ENCODE data around the gene LHPP. TPM values are rescaled to one million over a fixed set of nuclear protein-coding genes. Genes with fewer than 3 reads are reported as not detected.

LHPP gene
- total RNA-seq, 1 donor from 2014 or later = 24.5 TPM

GRCh38 chr10:124543971-124544370, 82.3 kb downstream of the LHPP start:
- no peak overlapping the region for H3K4me3 Mint-ChIP-seq
- no peaks in the 10 kb centered on the region for H3K9me3 Mint-ChIP-seq
- H3K9ac ChIP-seq = no peak overlapping the region
- H3K4me2 ChIP-seq = no peak overlapping the region
- H3K27ac ChIP-seq = no peak overlapping the region
- H3K9me3 ChIP-seq (ENCODE audit: low read depth) = no peaks in the 10 kb centered on the region
- H3K27ac Mint-ChIP-seq = no peak overlapping the region
- H3K4me1 ChIP-seq = no peaks in the 10 kb centered on the region
- no peaks in the 10 kb centered on the region for H3K36me3 ChIP-seq
- TF ChIP-seq CTCF (IDR thresholded peaks at IDR 0.05) (no peak), EZH2phosphoT487 (IDR thresholded peaks at IDR 0.05) (no peak), EZH2 (IDR thresholded peaks at IDR 0.05) (no peak)
- H3K27me3 Mint-ChIP-seq (ENCODE audit: insufficient read depth, low read depth) = peaks cover 3% of the 10 kb centered on the region
- peaks cover 14% of the 10 kb centered on the region for H3K4me1 Mint-ChIP-seq
- H3F3A ChIP-seq (ENCODE audit: low read depth) = no peaks in the 10 kb centered on the region
- H3K79me2 ChIP-seq (ENCODE audit: low read depth) = no peaks in the 10 kb centered on the region
- no peaks in the 10 kb centered on the region for H3K36me3 Mint-ChIP-seq
- H2AFZ ChIP-seq (replicated peaks) = no peak overlapping the region
- H3K27me3 ChIP-seq = no peaks in the 10 kb centered on the region
- no peaks in the 10 kb centered on the region for H4K20me1 ChIP-seq (ENCODE audit: low read depth)
- no peak for DNase-seq (ENCODE audit: low spot score)
- no peak overlapping the region for H3K4me3 ChIP-seq

DNA sequence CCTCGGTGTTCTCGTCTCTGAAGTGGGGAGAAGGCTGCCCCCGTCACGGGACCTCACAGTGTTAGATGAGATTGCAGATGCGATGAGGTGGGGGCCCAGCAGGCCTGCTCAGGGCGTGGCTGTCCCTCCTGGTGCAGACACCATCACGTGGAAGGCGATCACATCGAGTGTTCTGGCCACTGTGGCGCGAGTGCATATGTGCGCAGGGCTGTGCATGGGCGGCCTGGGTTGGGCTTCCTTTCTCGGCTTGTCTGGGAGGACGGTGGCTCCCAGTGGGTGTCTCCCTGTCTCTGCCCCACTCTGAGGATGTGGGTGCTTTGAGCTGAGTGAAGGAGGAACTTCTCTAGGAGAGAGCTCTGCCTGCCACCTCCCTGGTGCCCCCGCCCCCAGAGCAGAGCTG, 83.1 kb downstream of the LHPP start:
- no peaks in the 10 kb centered on the region for H3K36me3 ChIP-seq
- H3K27me3 ChIP-seq = no peaks in the 10 kb centered on the region
- H3K4me3 ChIP-seq = no peak overlapping the region
- Mint-ChIP-seq H3K9me3 (no peaks in the 10 kb centered on the region), H3K27ac (no peak overlapping the region), H3K36me3 (no peaks in the 10 kb centered on the region), H3K4me1 (peaks cover 14% of the 10 kb centered on the region), H3K27me3 (ENCODE audit: insufficient read depth, low read depth) (peaks cover 3% of the 10 kb centered on the region), H3K4me3 (no peak overlapping the region)
- H3K9ac ChIP-seq = no peak overlapping the region
- H3K9me3 ChIP-seq (ENCODE audit: low read depth) = no peaks in the 10 kb centered on the region
- no peak overlapping the region for H3K4me2 ChIP-seq
- no peaks in the 10 kb centered on the region for H4K20me1 ChIP-seq (ENCODE audit: low read depth)
- TF ChIP-seq CTCF (IDR thresholded peaks at IDR 0.05) (no peak), EZH2phosphoT487 (IDR thresholded peaks at IDR 0.05) (no peak), EZH2 (IDR thresholded peaks at IDR 0.05) (no peak)
- H2AFZ ChIP-seq (replicated peaks) = no peak overlapping the region
- H3K79me2 ChIP-seq (ENCODE audit: low read depth) = no peaks in the 10 kb centered on the region
- no peak overlapping the region for H3K27ac ChIP-seq
- H3F3A ChIP-seq (ENCODE audit: low read depth) = no peaks in the 10 kb centered on the region
- no peaks in the 10 kb centered on the region for H3K4me1 ChIP-seq
- DNase-seq (ENCODE audit: low spot score) = no peak

DNA sequence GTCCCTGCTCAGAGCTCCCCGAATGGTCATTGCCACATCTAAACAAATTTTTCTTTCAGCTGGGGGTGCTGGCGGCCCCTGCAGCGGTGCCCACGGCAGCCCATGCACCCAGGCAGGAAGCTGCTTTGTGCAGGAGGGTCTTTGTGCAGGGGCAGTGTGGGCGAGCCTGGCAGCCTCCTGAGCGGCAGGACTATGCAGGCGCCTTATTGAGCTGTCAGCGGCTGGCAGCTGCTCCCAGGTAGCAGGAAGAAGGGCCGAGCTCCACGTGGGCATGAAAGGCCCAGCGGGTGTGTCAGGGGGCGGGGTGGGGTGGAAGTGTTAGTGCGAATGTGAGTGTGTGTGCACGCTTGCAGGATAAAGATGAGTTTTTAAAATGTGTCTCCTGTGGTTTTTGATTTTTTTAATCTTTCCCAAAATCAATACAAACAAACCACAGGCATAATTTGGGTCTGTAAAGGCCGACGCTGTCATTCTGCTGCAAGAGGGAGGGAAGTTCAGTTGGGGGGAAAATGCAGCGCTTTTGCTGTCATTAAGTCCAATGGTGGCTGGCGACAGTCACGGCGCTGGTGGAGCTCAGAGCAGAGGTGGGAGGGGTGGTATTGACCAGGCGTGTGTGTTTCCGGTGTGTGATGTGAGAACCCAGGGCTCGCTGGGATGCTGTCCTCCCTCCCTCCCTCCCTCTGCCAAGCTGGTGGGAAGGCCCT, 83.9 kb downstream of the LHPP start:
- peaks cover 3% of the 10 kb centered on the region for H3K27me3 Mint-ChIP-seq (ENCODE audit: insufficient read depth, low read depth)
- no peaks in the 10 kb centered on the region for H3K27me3 ChIP-seq
- DNase-seq (ENCODE audit: low spot score) = no peak
- H3K27ac Mint-ChIP-seq = peak overlapping the region; percentile 74
- peaks cover 16% of the 10 kb centered on the region for H3K4me1 Mint-ChIP-seq
- H3K4me3 ChIP-seq = no peak overlapping the region
- no peak overlapping the region for H3K9ac ChIP-seq
- no peaks in the 10 kb centered on the region for H3F3A ChIP-seq (ENCODE audit: low read depth)
- no peak overlapping the region for H3K4me3 Mint-ChIP-seq
- no peaks in the 10 kb centered on the region for H3K36me3 ChIP-seq
- no peak overlapping the region for H3K4me2 ChIP-seq
- no peaks in the 10 kb centered on the region for H3K9me3 Mint-ChIP-seq
- H2AFZ ChIP-seq (replicated peaks) = no peak overlapping the region
- H3K36me3 Mint-ChIP-seq = no peaks in the 10 kb centered on the region
- no peaks in the 10 kb centered on the region for H3K9me3 ChIP-seq (ENCODE audit: low read depth)
- no peak overlapping the region for H3K27ac ChIP-seq
- no peaks in the 10 kb centered on the region for H4K20me1 ChIP-seq (ENCODE audit: low read depth)
- TF ChIP-seq EZH2 (IDR thresholded peaks at IDR 0.05) (no peak), CTCF (IDR thresholded peaks at IDR 0.05) (no peak), EZH2phosphoT487 (IDR thresholded peaks at IDR 0.05) (no peak)
- H3K4me1 ChIP-seq = peaks cover 4% of the 10 kb centered on the region
- no peaks in the 10 kb centered on the region for H3K79me2 ChIP-seq (ENCODE audit: low read depth)

All from neural progenitor cell (in vitro differentiated cells).